Uterus (tissue), 4 donors: ENCODE measurements around the gene JARID2. TPM values are rescaled to one million over a fixed set of nuclear protein-coding genes. Genes with fewer than 3 reads are reported as not detected.
"Not testable (repeated sequence)": the region's sequence is repeated elsewhere in the genome, so short reads cannot be mapped to it uniquely, and the experiment has no call there.

Experiments
- DNase-seq, 2 donors: peaks; one replicate each; pipeline ENCODE4 v3.0.0-alpha.2; 2019 to 2020
- H3K27ac ChIP-seq, 2 donors: fragments of 200-600 bp; sonication (generic); 1 replicate in 1 of 2; 2 replicates in 1 of 2; pipeline ENCODE4 v1.5.1; 2016 to 2018
- H3K27me3 ChIP-seq, 2 donors: fragments of 200-600 bp; sonication (generic); one replicate each; pipeline ENCODE4 v1.5.1; 2018 to 2019; ENCODE audit warnings: control low read depth in 1 of 2
- H3K36me3 ChIP-seq, 2 donors: fragments of 200-600 bp; sonication (generic); one replicate each; pipeline ENCODE4 v1.5.1; 2019; ENCODE audit warnings: control low read depth in 1 of 2
- H3K4me1 ChIP-seq, 2 donors: fragments of 200-600 bp; sonication (generic); one replicate each; pipeline ENCODE4 v1.5.1; 2018 to 2019; ENCODE audit warnings: control low read depth in 1 of 2
- H3K4me3 ChIP-seq, 2 donors: fragments of 200-600 bp; sonication (generic); 1 replicate in 1 of 2; 2 replicates in 1 of 2; pipeline ENCODE4 v1.5.1; 2018 to 2019; ENCODE audit warnings: mild to moderate bottlenecking in 1 of 2
- H3K9me3 ChIP-seq, 2 donors: fragments of 200-600 bp; sonication (generic); one replicate each; pipeline ENCODE4 v1.5.1; 2019; ENCODE audit warnings: control low read depth in 1 of 2
- CTCF ChIP-seq, 4 experiments: fragments of 200-600 bp in 2 of 4; fragments of 450-650 bp in 2 of 4; sonication (generic) in 2 of 4; IDR thresholded peaks; one replicate each; pipeline ENCODE4 v1.5.1; 2016 to 2019; ENCODE audit warnings: antibody characterized with exemption in 4 of 4, mild to moderate bottlenecking in 2 of 4, moderate library complexity in 1 of 4
- POLR2A ChIP-seq, 2 donors: fragments of 450-650 bp; IDR thresholded peaks; one replicate each; pipeline ENCODE4 v1.6.1; 2016; ENCODE audit warnings: antibody characterized with exemption in 2 of 2, mild to moderate bottlenecking in 1 of 2, moderate library complexity in 1 of 2
- intact Hi-C: fragments of 100-400 bp; cut with DNase I; formaldehyde crosslinking; loops from one replicate; pipeline ENCODE4 v1.15.1; 2023; ENCODE audit warnings: low total_unique reads
- total RNA-seq, 4 donors: library from RNA; depleted of rRNA in 3 of 4; stranded (reverse); fragments of >200 nt in 3 of 4; gene quantifications; one replicate each; pipeline versions ENCODE4 v1.1.0 to v1.2.4, GENCODE V29; 2014 to 2023
- donor health status: DM: yes; HTN: yes; CAD: no.

Gene JARID2
- total RNA-seq, 4 donors from 2014 or later = 2.6 to 15.8 (median 8.0) TPM

DNA sequence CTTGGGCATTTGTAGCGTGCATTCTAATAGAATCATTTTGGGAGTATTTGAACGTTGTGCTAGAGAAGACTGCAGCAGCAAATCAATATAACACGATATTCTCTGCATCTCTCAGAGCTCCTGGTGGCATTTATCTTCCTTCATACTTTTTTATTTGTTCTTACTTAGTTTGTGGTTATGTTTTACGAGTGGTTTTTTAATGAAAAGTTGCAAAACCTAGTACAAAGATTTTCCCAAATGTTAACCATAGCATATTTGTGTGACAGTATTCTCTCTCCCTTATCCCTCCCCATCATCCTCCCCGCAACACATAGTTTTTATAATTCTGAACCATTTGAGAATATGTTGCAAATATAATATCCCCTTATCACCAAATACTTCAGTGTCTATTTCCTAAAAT, 50.4 kb downstream of the JARID2 start:
- intact Hi-C loops = no loop called here
- H3K27me3 ChIP-seq = no peaks in the 10 kb centered on the region
- no peak for TF ChIP-seq CTCF (IDR thresholded peaks at IDR 0.05)
- TF ChIP-seq POLR2A (IDR thresholded peaks at IDR 0.05) = no peak
- no peaks in the 10 kb centered on the region for H3K9me3 ChIP-seq
- H3K4me3 ChIP-seq = no peak overlapping the region
- H3K36me3 ChIP-seq = no peaks in the 10 kb centered on the region
- H3K4me1 ChIP-seq = no peaks in the 10 kb centered on the region
- H3K27ac ChIP-seq = no peak overlapping the region
- DNase-seq = no peak

GRCh38 chr6:15296735-15297134, 50.9 kb downstream of the JARID2 start:
- no peaks in the 10 kb centered on the region for H3K36me3 ChIP-seq
- H3K4me1 ChIP-seq = no peaks in the 10 kb centered on the region
- H3K4me3 ChIP-seq = no peak overlapping the region
- TF ChIP-seq POLR2A (IDR thresholded peaks at IDR 0.05) (no peak), CTCF (IDR thresholded peaks at IDR 0.05) (no peak)
- no peak overlapping the region for H3K27ac ChIP-seq
- intact Hi-C loops = no loop called here
- no peaks in the 10 kb centered on the region for H3K27me3 ChIP-seq
- no peak for DNase-seq
- H3K9me3 ChIP-seq = no peaks in the 10 kb centered on the region

DNA sequence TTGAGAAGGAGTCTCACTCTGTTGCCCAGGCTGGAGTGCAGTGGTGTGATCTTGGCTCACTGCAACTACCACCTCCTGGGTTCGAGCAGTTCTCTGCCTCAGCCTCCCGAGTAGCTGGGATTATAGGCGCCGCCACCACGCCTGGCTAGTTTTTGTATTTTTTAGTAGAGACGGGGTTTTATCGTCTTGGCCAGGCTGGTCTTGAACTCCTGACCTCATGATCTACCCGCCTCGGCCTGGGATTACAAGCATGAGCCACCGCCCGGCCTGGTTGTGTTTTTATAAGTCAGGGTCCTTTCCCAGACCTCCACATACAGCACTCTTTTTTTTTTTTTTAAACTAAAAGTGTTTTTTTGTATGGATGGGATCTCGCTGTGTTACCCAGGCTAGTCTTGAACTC, 51.3 kb downstream of the JARID2 start:
- H3K4me1 ChIP-seq, DNase-seq, H3K4me3 ChIP-seq, H3K27ac ChIP-seq, H3K9me3 ChIP-seq, H3K27me3 ChIP-seq, intact Hi-C loops, H3K36me3 ChIP-seq: not testable (repeated sequence)

GRCh38 chr6:15297895-15298590, 52.2 kb downstream of the JARID2 start:
- no peaks in the 10 kb centered on the region for H3K36me3 ChIP-seq
- no peak for DNase-seq
- H3K27ac ChIP-seq = no peak overlapping the region
- no peaks in the 10 kb centered on the region for H3K27me3 ChIP-seq
- no peaks in the 10 kb centered on the region for H3K9me3 ChIP-seq
- TF ChIP-seq POLR2A (IDR thresholded peaks at IDR 0.05) = no peak
- TF ChIP-seq CTCF (IDR thresholded peaks at IDR 0.05) = no peak
- intact Hi-C loops = no loop called here
- no peak overlapping the region for H3K4me3 ChIP-seq
- no peaks in the 10 kb centered on the region for H3K4me1 ChIP-seq

- no peak for TF ChIP-seq POLR2A (IDR thresholded peaks at IDR 0.05)
- TF ChIP-seq CTCF (IDR thresholded peaks at IDR 0.05) = no peak
- no peaks in the 10 kb centered on the region for H3K4me1 ChIP-seq
- DNase-seq = no peak
Measured at GRCh38 chr6:15299430-15300131, 53.7 kb downstream of the JARID2 start.

More at GRCh38 chr6:15299430-15300131, 53.7 kb downstream of the JARID2 start:
- intact Hi-C loops = no loop called here
- Histone ChIP-seq H3K27ac (no peak overlapping the region), H3K36me3 (no peaks in the 10 kb centered on the region), H3K4me3 (no peak overlapping the region), H3K27me3 (no peaks in the 10 kb centered on the region), H3K9me3 (no peaks in the 10 kb centered on the region)
